Ovary (tissue), 9 donors: ENCODE data around the gene KIF1A. TPM values are rescaled to one million over a fixed set of nuclear protein-coding genes. Genes with fewer than 3 reads are reported as not detected.

Experiments
- DNase-seq, 5 donors: peaks; one replicate each; pipeline ENCODE4 v3.0.0-alpha.2; 2019 to 2020
- H3K27ac ChIP-seq, 2 donors: fragments of 200-600 bp; one replicate each; pipeline versions ENCODE4 v1.5.1 to v1.8.0; 2019 to 2022
- H3K27me3 ChIP-seq: fragments of 200-600 bp; one replicate; pipeline ENCODE4 v1.8.0; 2022
- H3K36me3 ChIP-seq: fragments of 200-600 bp; sonication (generic); one replicate; pipeline ENCODE4 v1.5.1; 2019
- H3K4me1 ChIP-seq: one replicate; pipeline ENCODE4 v1.8.1; 2013; ENCODE audit warnings: mild to moderate bottlenecking, moderate library complexity; ENCODE audit not compliant: insufficient read depth
- H3K4me3 ChIP-seq: fragments of 200-600 bp; sonication (generic); one replicate; pipeline ENCODE4 v1.5.1; 2017
- H3K9me3 ChIP-seq, 2 donors: fragments of 200-600 bp in 1 of 2; sonication (generic) in 1 of 2; one replicate each; pipeline versions ENCODE4 v1.5.1 to v1.8.1; 2013 to 2019; ENCODE audit warnings: mild to moderate bottlenecking in 1 of 2, moderate library complexity in 1 of 2
- CTCF ChIP-seq, 3 donors: fragments of 450-650 bp in 2 of 3; fragments of 200-600 bp in 1 of 3; IDR thresholded peaks; one replicate each; pipeline versions ENCODE4 v1.5.1 to v1.8.0; 2016 to 2022; ENCODE audit warnings: antibody characterized with exemption in 3 of 3, mild to moderate bottlenecking in 1 of 3
- EP300 ChIP-seq: sonication (generic); formaldehyde crosslinking; IDR thresholded peaks from one replicate; pipeline ENCODE4 v1.6.1; 2017; ENCODE audit warnings: antibody characterized with exemption
- POLR2A ChIP-seq: fragments of 450-650 bp; IDR thresholded peaks from one replicate; pipeline ENCODE4 v1.6.1; 2017; ENCODE audit warnings: antibody characterized with exemption, mild to moderate bottlenecking, moderate library complexity
- WGBS, 3 donors: extraction: QIAGEN DNeasy Blood & Tissue Kit in 1 of 3; methylation state at CpG; one replicate each; pipeline versions ENCODE4 v1.1.5 to v1.1.7; 2013 to 2017; 5-methylcytosine and 5-hydroxymethylcytosine counted together
- intact Hi-C, 4 donors: fragments of 100-400 bp; cut with DNase I; formaldehyde crosslinking; loops; one replicate each; pipeline versions ENCODE4 v1.11.0 to v1.15.1; 2022 to 2023
- polyA plus RNA-seq, 2 donors: library from polyadenylated mRNA; stranded (reverse); fragments of 200-250 nt in 1 of 2; fragments of 350-450 nt in 1 of 2; fragmentation: Illumina TruSeq in 1 of 2; extraction: RNeasy Lipid Tissue Mini Kit (QIAGEN cat#74804) in 1 of 2; gene quantifications; one replicate each; pipeline ENCODE4 v1.2.3, GENCODE V29; 2013 to 2014
- total RNA-seq, 7 donors: library from RNA; depleted of rRNA in 2 of 7; stranded (reverse); fragments of >200 nt in 2 of 7; fragmentation: NEBNext Ultra II Directional in 3 of 7; extraction: Animal tissue kit (Norgen Biotek cat#: 25700) in 3 of 7; gene quantifications; one replicate each; pipeline versions ENCODE4 v1.1.0 to v1.2.4, GENCODE V29; 2016 to 2023
- donor health status: DM: no; HTN: no; CAD: no; lungs with moderate emphysema.
- donor health status: DM: no; HTN: no; CAD: no.
- donor health status: Bipolar disorder and iron deficiency.
- donor health status: DM: yes; HTN: yes; CAD: no.
- donor health status: DM: no; HTN: no; CAD: no.
- donor health status: DM: yes; HTN: yes; CAD: no.

Gene KIF1A
- total and polyA plus RNA-seq, 9 donors: 0.48 to 4.4 (median 1.2) TPM

- Histone ChIP-seq H3K27ac (no peak overlapping the region), H3K27me3 (no peaks in the 10 kb centered on the region), H3K36me3 (no peaks in the 10 kb centered on the region), H3K4me1 (no peaks in the 10 kb centered on the region), H3K9me3 (no peaks in the 10 kb centered on the region), H3K4me3 (no peak overlapping the region)
- no peak for DNase-seq
- intact Hi-C loops: no loop called here
- 86 to 89% (median 86%) methylated on average over 25 of the region's 25 CpGs for WGBS, 3 donors
- TF ChIP-seq CTCF (IDR thresholded peaks at IDR 0.05): no peak
- TF ChIP-seq EP300: no peak
- TF ChIP-seq POLR2A: no peak
Measured at GRCh38 chr2:240720686-240721595, 99.1 kb downstream of the KIF1A start.

GRCh38 chr2:240719676-240720545 lies 100.1 kb downstream of the KIF1A start:
- no peak for DNase-seq
- intact Hi-C loops: no loop called here
- TF ChIP-seq EP300 (no peak), POLR2A (no peak), CTCF (IDR thresholded peaks at IDR 0.05) (no peak)
- no peak overlapping the region for H3K4me3 ChIP-seq
- H3K27ac ChIP-seq: no peak overlapping the region
- H3K9me3 ChIP-seq: no peaks in the 10 kb centered on the region
- 87 to 91% (median 88%) methylated on average over 23 to 25 of the region's 25 CpGs for WGBS, 3 donors
- no peaks in the 10 kb centered on the region for H3K36me3 ChIP-seq
- no peaks in the 10 kb centered on the region for H3K4me1 ChIP-seq
- H3K27me3 ChIP-seq: no peaks in the 10 kb centered on the region

- TF ChIP-seq POLR2A: no peak
- TF ChIP-seq EP300: no peak
- TF ChIP-seq CTCF (IDR thresholded peaks at IDR 0.05): no peak
- Histone ChIP-seq H3K9me3 (no peaks in the 10 kb centered on the region), H3K4me1 (no peaks in the 10 kb centered on the region), H3K36me3 (no peaks in the 10 kb centered on the region), H3K4me3 (no peak overlapping the region), H3K27me3 (no peaks in the 10 kb centered on the region), H3K27ac (no peak overlapping the region)
- 87 to 92% (median 89%) methylated on average over 24 to 25 of the region's 25 CpGs for WGBS, 3 donors
- intact Hi-C loops: no loop called here
- DNase-seq: no peak
Measured at GRCh38 chr2:240718896-240719490, 101.0 kb downstream of the KIF1A start.
